Small intestine (tissue), 7 donors: ENCODE data around the gene CCDC187. TPM values are rescaled to one million over a fixed set of nuclear protein-coding genes. Genes with fewer than 3 reads are reported as not detected.
"Not testable (repeated sequence)": the region's sequence is repeated elsewhere in the genome, so short reads cannot be mapped to it uniquely, and the experiment has no call there.

Experiments
- DNase-seq, 2 donors: peaks; one replicate each; pipeline versions ENCODE4 v3.0.0 to v3.0.0-alpha.2; 2013
- FAIRE-seq: peaks from 2 replicates; lab custom pipeline; 2012; peaks lifted over from hg19 to GRCh38; lab: Jason Lieb, UNC
- H3K27ac ChIP-seq, 3 donors: one replicate each; pipeline ENCODE4 v1.5.1; 2013; ENCODE audit warnings: low read length in 2 of 3, mild to moderate bottlenecking in 2 of 3, control low read depth in 1 of 3, inconsistent platforms in 1 of 3, low read depth in 1 of 3, moderate library complexity in 1 of 3
- H3K27me3 ChIP-seq, 3 donors: one replicate each; pipeline ENCODE4 v1.6.1; 2013; ENCODE audit warnings: low read length in 3 of 3, inconsistent platforms in 1 of 3; ENCODE audit not compliant: control insufficient read depth in 3 of 3, insufficient read depth in 3 of 3
- H3K36me3 ChIP-seq, 3 donors: one replicate each; pipeline ENCODE4 v1.6.1; 2013; ENCODE audit warnings: low read length in 3 of 3, inconsistent platforms in 1 of 3, low read depth in 1 of 3, mild to moderate bottlenecking in 1 of 3, moderate library complexity in 1 of 3; ENCODE audit not compliant: control insufficient read depth in 3 of 3, insufficient read depth in 2 of 3
- H3K4me1 ChIP-seq, 3 donors: one replicate each; pipeline ENCODE4 v1.6.1; 2013; ENCODE audit warnings: low read length in 2 of 3, inconsistent platforms in 1 of 3, low read depth in 1 of 3, mild to moderate bottlenecking in 1 of 3, moderate library complexity in 1 of 3; ENCODE audit not compliant: control insufficient read depth in 3 of 3, insufficient read depth in 2 of 3
- H3K4me3 ChIP-seq, 3 donors: one replicate each; pipeline ENCODE4 v1.5.1; 2013; ENCODE audit warnings: low read length in 3 of 3, control low read depth in 1 of 3, inconsistent platforms in 1 of 3, low read depth in 1 of 3, mild to moderate bottlenecking in 1 of 3, moderate library complexity in 1 of 3
- H3K9me3 ChIP-seq, 2 donors: one replicate each; pipeline ENCODE4 v1.6.1; 2013; ENCODE audit warnings: low read depth in 1 of 2, low read length in 1 of 2; ENCODE audit not compliant: control insufficient read depth in 2 of 2, insufficient read depth in 1 of 2
- WGBS, 3 donors: extraction: QIAGEN DNeasy Blood & Tissue Kit; methylation state at CpG; one replicate each; pipeline ENCODE4 v1.1.7; 2013; 5-methylcytosine and 5-hydroxymethylcytosine counted together
- polyA plus RNA-seq, 4 donors: library from polyadenylated mRNA; stranded (reverse) in 3 of 4; unstranded in 1 of 4; fragments of 200-250 nt in 3 of 4; fragments of 120-200 nt in 1 of 4; gene quantifications; one replicate each; pipeline versions ENCODE4 v1.2.1 to v1.2.3, GENCODE V29; 2013
- donor health status: healthy with polysubstance abuse.
- donor health status: control.
- donor health status: control.
- donor health status: Bipolar disorder and iron deficiency.
- donor health status: healthy.

Gene CCDC187
- polyA plus RNA-seq, 4 donors: 0.01 to 2.7 TPM; not detected in 2

DNA sequence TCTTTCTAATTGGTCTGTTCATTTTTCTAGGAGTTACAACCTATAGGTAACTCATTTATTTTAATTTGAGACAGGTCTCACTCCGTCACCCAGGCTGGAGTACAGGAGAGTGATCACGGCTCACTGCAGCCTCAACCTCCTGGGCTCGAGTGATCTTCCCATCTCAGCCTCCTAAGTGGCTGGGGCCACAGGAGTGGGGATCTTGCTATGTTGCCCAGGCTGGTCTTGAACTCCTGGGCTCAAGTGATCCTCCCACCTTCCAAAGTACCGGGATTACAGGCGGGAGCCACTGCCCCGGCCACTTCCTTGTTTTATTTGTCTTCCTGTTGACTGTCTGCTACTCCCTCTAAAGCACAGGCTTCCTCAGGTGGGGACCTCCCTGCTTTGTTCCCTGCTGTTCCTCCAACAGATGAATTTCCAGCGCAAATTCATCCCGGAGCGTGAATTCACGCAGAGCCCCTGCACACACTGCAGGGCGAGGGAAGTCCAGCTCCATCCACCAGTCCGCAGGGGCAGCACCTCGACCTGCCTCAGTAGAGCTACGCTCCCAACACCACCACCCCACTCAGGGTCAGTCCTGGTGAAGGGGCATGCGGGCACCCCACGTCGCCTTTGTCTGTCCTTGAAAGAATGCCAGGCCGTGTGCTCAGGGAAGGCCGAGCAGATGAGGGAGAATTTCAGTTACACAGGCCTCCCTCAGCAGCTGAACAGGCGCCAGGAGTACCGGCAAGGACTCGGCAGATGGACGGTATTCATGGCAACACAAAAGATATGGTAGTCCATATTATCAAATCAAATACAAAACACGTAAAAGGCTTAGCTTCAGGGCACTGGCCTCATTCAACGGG lies 64.5 kb downstream of the CCDC187 start:
- FAIRE-seq (no peak), DNase-seq (no peak)

DNA sequence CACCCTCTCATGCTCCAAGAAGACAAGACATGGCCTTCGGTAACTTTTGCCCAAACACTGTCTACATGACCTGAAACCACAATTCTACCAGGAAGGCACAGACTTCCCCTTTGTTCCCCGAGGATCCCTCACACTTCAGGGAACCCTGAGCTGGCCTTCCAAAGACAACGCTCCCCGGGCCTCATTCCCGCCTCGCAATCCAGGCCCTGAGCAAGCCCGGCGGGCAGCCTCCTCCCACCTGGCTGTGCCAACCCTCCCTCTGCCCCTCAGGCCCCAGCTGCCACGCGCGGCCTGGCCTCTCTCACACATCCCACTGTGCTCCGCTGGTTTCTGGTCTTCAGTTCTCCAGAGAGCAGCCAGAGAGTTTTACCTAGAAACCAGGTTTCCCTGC lies 65.6 kb downstream of the CCDC187 start:
- 82 to 86% (median 83%) methylated on average over 12 of the region's 12 CpGs for WGBS, 3 donors
- FAIRE-seq (no peak), DNase-seq (no peak)
- no peak overlapping the region for H3K27ac ChIP-seq
- no peaks in the 10 kb centered on the region for H3K9me3 ChIP-seq
- H3K4me1 ChIP-seq: no peaks in the 10 kb centered on the region
- peaks cover 0 to 55% (median 2%) of the 10 kb centered on the region in 3 donors for H3K36me3 ChIP-seq
- no peak overlapping the region for H3K4me3 ChIP-seq
- no peaks in the 10 kb centered on the region for H3K27me3 ChIP-seq

More for the DNA sequence above, 64.5 kb downstream of the CCDC187 start:
- H3K27me3 ChIP-seq: no peaks in the 10 kb centered on the region
- H3K4me3 ChIP-seq: no peak overlapping the region
- peaks cover 0 to 49% (median 2%) of the 10 kb centered on the region in 3 donors for H3K36me3 ChIP-seq
- no peaks in the 10 kb centered on the region for H3K9me3 ChIP-seq
- peak overlapping the region in 2 of 3 donors; percentile 8 to 18 for H3K27ac ChIP-seq
- WGBS, 3 donors: 76 to 81% (median 77%) methylated on average over 25 of the region's 25 CpGs
- H3K4me1 ChIP-seq: peaks cover 0 to 6% (median under 1%) of the 10 kb centered on the region in 3 donors

DNA sequence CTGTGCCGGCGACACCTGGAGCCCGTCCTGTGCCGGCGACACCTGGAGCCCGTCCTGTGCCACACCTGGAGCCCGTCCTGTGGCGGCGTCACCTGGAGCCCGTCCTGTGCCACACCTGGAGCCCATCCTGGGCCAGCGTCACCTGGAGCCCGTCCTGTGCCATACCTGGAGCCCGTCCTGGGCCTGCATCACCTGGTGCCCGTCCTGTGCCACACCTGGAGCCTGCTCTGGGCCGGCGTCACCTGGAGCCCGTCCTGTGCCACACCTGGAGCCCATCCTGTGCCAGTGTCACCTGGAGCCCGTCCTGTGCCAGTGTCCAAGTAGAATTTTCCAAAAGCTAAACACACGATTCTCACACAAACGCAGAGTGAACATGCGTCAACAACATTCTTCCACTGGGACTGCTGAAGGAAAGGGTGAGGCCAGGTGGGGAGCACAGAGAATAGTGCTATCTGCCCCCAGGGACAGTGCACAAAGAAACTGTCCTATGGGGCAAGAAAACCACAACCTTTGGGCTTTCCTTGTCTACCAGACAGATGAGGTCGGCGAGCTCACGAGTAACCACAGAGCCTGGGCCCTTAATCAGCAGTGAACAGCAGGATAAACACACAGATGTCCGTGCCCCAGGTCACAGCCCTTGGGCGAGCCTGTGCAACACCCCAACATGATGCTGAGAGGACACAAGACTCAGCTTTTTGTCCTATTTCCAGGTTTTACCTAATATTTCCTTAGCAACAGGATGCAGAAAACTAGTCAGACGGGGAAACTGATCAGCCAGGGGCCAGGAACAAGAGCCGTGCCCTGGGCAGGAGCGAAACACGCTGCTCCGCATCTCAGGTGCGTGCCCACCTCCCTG lies 66.2 kb downstream of the CCDC187 start:
- no peaks in the 10 kb centered on the region for H3K27me3 ChIP-seq
- no peaks in the 10 kb centered on the region for H3K9me3 ChIP-seq
- 90 to 93% (median 92%) methylated on average over 32 of the region's 32 CpGs for WGBS, 3 donors
- peaks cover 0 to 56% (median 2%) of the 10 kb centered on the region in 3 donors for H3K36me3 ChIP-seq
- H3K4me1 ChIP-seq: no peaks in the 10 kb centered on the region
- FAIRE-seq: no peak
- no peak overlapping the region for H3K27ac ChIP-seq
- DNase-seq: no peak
- H3K4me3 ChIP-seq: no peak overlapping the region

DNA sequence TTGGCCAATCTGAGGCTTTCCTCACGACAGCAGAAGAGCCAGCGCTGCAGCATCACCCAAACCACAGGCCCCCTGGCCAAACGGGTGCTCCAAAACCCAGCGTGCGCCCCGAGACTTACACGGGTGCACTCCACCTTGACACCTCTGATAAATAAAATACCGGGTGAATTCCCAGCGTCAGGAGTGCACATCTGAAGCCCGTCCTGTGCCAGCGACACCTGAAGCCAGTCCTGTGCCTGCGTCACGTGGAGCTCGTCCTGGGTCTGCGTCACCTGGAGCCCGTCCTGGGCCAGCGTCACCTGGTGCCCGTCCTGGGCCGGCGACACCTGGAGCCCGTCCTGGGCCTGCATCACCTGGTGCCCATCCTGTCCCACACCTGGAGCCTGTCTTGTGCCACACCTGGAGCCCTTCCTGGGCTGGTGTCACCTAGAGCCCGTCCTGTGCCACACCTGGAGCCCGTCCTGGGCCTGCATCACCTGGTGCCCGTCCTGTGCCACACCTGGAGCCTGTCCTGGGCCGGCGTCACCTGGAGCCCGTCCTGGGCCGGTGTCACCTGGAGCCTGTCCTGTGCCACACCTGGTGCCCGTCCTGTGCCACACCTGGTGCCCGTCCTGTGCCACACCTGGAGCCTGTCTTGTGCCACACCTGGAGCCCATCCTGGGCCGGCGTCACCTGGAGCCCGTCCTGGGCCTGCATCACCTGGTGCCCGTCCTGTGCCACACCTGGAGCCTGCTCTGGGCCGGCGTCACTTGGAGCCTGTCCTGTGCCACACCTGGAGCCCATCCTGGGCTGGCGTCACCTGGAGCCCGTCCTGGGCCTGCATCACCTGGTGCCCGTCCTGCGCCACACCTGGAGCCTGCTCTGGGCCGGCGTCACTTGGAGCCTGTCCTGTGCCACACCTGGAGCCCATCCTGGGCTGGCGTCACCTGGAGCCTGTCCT lies 67.2 kb downstream of the CCDC187 start:
- WGBS, 3 donors: 90 to 94% (median 92%) methylated on average over 34 to 43 of the region's 43 CpGs
- DNase-seq, H3K27me3 ChIP-seq, H3K9me3 ChIP-seq, H3K4me1 ChIP-seq, H3K27ac ChIP-seq, H3K4me3 ChIP-seq, FAIRE-seq: not testable (repeated sequence)
- H3K36me3 ChIP-seq: peaks cover 0 to 53% (median 2%) of the 10 kb centered on the region in 3 donors

DNA sequence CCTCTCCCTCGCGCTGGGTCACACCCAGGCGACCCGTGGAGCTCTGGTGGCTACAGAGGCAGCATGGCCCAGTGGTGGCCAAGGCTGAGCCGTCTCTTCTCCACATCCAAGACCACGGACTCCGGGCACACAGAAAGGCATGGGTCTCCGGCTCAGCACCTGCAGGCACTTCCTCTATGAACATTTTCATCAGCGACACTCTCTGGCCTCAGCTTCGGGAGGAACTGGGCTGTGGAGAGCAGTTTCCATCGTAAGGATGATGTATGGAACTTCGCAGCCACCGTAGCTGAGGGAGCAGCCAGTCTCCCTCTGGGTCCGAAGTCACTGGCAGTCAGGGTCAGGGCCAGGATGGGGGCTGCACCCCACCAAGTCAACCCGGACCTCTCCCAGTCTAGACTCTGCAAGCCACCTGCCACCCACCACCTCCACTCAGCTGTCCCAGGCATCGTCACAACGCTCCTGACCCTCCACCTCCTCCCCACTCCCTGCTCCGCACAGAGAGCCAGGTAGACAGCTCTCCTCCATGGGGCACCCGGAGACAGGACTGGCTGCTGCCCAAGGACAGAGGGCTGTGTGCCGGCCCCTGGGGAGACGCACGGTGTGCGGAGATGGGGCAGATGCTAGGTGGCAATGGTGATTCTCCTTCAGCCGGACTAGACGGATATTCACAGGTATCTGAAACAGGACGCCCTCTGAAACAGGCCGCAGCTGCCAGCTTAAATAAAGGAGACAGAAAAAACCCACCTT lies 68.0 kb downstream of the CCDC187 start:
- no peaks in the 10 kb centered on the region for H3K27me3 ChIP-seq
- 93 to 95% (median 94%) methylated on average over 26 to 27 of the region's 27 CpGs for WGBS, 3 donors

DNA sequence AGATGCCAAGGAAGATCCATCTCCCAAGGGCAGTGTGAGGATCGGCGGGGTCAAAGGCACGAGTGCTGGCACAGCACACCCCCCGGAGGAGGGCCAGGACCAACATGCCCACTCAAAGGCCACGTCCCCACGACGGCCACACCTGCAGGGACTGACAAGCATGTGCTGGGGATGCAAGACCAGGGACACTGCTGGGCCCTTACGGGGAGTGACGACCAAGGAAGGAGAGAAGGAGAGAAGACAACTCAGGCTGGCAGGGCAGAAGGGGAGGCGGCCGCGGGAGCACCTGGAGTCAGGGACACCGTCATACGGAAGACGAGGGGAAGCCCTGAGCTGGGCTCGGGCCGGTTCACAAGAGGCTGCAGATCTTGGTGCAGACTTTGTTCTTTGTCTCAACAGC lies 68.7 kb downstream of the CCDC187 start:
- 96% methylated on average over 17 of the region's 17 CpGs for WGBS, 3 donors
- DNase-seq: no peak
- peaks cover 0 to 49% (median 2%) of the 10 kb centered on the region in 3 donors for H3K36me3 ChIP-seq
- H3K27ac ChIP-seq: no peak overlapping the region
- H3K9me3 ChIP-seq: no peaks in the 10 kb centered on the region
- H3K4me1 ChIP-seq: no peaks in the 10 kb centered on the region
- no peaks in the 10 kb centered on the region for H3K27me3 ChIP-seq
- FAIRE-seq: no peak
- H3K4me3 ChIP-seq: no peak overlapping the region

More for the DNA sequence above, 68.0 kb downstream of the CCDC187 start:
- Histone ChIP-seq H3K4me3 (no peak overlapping the region), H3K27ac (no peak overlapping the region), H3K4me1 (no peaks in the 10 kb centered on the region), H3K36me3 (peaks cover 0 to 52% (median 2%) of the 10 kb centered on the region in 3 donors), H3K9me3 (no peaks in the 10 kb centered on the region)
- DNase-seq (no peak), FAIRE-seq (no peak)

DNA sequence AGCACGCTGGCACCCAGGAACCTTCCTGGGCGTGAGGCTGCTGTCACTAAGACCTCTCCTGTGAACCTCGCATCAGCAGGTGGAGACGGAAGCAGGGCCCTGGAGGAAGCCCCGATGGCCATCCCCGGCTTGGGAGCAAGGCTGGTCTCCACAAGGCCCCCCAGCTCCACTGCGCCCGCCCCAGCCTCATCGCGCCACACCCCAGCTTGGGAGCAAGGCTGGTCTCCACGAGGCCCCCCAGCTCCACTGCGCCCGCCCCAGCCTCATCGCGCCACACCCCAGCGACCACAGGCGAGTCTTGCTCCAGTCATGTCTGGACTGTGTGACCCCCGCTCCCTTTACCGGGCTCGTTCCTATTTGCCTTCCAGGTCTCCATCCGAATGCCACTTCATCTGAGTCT lies 69.3 kb downstream of the CCDC187 start:
- Histone ChIP-seq H3K9me3 (no peaks in the 10 kb centered on the region), H3K27me3 (no peaks in the 10 kb centered on the region), H3K27ac (no peak overlapping the region), H3K4me1 (no peaks in the 10 kb centered on the region), H3K36me3 (peaks cover 0 to 49% (median 2%) of the 10 kb centered on the region in 3 donors), H3K4me3 (no peak overlapping the region)
- FAIRE-seq (no peak), DNase-seq (no peak)
- 93 to 96% (median 94%) methylated on average over 21 of the region's 21 CpGs for WGBS, 3 donors
